ENCODE results near the gene CRMP1.

- no peak for TF ChIP-seq CTCF (IDR thresholded peaks at IDR 0.05)
- TF ChIP-seq POLR2A (IDR thresholded peaks at IDR 0.05), result no peak
Measured at GRCh38 chr4:5891563-5892322, 1.1 kb downstream of the CRMP1 start.
